Measurements from ENCODE around the gene HOXA13.

HOXA13 gene

DNA sequence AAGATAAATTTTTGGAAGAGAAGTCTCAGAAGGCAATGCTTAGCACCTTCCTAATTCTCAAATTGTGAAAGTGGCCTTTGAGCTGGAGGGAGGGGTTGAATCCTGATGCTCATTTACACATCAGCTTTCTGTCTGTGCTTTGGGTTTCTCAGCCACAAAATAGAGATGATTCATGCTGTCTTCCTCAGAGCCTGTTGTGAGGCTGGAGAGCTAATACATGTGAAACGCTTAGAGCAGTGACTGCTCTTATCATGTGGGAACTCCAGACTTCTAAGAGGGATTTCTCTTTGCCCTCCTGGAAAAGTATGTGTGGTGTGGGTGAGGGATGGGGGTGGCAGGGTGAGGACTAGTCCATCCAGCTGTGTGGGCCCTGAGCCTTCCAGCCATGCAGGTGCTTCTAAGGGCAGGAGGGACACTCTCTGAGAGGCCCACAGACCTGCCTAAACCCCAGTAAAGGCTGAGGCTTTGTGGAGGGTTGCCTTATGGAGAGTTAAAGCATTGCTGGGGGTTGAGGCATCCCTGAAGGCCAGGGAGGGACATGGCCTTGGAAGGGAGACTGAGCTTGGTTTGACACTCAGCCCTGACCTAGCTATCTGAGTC, 37.9 kb upstream of the HOXA13 start:
- peak; percentile 37 for DNase-seq

DNA sequence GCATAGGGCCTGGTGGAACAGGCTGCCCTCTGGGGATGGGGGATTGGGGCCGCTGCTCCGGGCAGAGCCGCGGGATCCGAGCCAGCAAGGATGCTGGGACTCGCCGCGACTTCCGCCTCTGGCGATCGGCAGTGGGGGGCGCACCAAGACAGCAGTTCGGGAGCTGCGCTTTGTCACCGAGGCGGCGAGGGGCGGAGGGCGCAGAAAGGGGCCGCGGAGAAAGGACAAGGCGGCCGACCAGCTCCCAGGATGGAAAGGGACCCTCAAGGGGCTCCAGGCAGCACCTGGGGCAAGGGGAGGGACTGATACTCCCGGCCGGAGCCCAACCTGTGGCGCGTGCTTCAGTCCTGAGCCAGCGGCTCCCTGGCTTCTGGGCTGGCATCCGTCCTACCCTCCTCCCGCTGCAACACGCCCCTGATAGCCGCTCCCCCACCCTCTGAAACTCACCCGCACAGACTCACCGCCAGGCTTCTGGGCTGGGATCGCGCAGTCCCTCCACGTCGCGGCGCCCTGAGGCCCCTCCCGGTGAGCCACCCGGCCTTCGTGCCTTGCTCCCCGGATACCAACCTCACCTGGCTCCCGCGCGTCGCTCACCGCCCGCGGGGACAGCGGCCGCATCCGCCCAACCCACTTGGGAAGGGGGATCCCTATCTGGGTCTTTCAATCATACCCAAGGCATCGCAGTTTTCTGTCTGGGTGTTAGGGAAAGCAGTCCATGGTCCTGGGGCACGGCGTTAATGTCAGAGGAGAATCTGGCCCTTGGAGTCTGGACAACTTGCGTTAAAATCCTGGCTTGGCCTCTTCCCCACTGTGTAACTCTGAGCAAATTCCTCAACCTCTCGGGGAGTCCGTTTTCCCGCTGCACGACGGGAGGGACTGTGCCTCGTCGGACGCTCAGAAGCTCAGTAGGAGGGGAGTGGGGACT, 35.8 kb upstream of the HOXA13 start:
- DNase-seq, result peak; percentile 12

- no peak for DNase-seq
Measured at GRCh38 chr7:27229448-27229847, 29.6 kb upstream of the HOXA13 start.

- no peak for DNase-seq
Measured at GRCh38 chr7:27224983-27225934, 25.4 kb upstream of the HOXA13 start.

DNA sequence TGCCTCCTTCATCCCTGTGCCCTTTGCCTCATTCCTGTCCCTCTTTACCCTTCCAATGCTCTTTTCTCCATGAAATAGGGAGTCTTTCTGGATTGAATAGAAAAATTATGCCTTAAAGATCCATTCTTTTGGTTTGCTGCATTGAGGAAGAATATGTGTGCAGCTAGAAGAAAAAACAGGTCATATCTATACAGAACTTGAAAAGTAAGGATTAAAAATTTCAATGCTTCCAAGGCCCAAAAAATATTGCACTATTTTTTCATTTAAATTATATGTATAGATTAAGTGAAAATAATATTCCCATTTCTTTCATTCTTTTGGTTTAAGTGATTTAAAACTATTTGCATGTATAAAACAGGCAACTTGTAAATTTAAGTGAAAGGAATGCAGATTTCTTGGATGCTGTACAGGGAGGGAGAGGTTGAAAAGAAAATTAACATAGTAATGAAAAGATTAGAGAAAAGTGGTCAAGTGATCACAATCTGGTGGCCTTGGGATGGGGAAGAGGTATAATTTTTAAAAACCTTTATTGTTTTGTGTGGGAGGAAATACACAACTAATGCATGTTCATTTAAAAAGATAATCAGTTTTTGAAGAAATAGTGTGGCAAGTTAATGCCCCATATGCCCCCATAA, 24.2 kb upstream of the HOXA13 start:
- DNase-seq, result no peak

DNA sequence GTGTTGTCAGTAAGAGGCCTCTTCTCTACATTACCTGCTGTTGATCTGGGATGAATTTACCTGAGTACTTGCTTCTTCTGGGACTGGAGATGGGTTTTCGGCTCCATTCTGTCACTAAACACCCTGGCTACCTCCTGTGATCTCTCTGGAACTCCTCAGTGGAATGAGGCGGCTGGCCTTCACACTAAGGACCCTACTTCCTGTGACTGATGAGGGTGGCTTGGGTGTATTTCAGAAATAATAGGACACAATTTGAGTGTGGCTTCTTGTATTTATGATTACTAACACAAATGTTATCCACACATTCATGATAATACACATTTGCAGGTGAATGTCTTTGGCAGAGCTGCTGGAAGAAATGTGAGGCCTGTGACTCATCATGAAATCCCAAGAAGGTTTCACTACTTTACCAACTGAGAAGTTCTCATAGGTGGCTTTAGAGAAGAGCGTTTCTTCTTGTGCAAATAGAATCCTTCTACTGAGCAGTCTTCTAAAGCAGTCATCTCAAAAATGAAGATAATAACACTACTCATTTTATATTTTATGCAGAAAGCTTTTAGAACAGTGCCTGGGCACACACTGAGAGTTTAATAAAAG, 21.4 kb upstream of the HOXA13 start:
- no peak for DNase-seq

DNA sequence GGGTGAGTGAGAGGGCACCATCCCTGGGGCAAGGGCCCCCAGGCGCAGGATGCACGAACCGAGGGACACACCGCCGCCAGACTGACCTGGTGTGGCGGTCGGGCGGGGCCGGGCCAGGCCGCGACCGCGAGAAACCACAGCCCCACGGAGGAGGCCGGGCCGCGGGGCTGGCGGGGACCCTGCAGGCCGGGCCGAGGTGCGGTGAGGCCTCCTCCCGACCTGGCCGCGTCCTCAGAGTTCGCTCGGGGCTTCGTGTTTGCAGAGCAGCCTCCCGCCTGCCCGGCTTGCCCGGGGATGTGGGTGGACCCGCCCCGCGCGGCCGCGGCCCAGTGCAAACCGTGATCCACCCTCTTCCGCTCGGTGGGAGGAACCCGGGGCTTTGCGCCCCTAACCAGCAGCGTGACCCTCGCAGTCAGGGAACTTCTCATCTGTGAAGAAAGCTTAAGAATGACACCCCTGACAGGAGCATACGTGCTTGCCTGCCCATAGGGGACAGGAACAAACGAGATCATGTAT, 20.6 kb upstream of the HOXA13 start:
- DNase-seq, result no peak

DNA sequence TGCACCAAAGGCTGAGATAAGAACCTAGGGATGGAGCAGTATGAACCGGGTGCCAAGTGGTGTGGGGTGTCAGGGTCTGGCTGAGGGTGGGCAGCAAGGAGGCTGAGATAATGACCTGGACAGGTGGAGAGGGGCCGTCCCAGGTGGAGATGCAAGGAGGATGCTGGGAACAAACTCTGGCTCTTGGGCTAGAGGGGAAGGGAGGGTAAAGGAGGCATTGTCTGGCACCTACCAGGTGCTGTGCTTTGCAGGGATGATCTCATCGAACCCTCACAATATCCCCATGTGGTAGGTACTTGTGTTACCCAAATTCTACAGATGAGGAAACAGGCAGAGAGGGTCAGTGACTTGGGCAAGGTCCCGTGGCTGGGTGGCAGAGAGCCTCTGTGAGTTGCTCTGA, 19.9 kb upstream of the HOXA13 start:
- no peak for DNase-seq

GRCh38 chr7:27217951-27218350, 18.1 kb upstream of the HOXA13 start:
- no peak for DNase-seq

GRCh38 chr7:27215356-27215755, 15.5 kb upstream of the HOXA13 start:
- no peak for DNase-seq

- DNase-seq, result no peak
Measured at GRCh38 chr7:27214239-27214950, 14.5 kb upstream of the HOXA13 start.

DNA sequence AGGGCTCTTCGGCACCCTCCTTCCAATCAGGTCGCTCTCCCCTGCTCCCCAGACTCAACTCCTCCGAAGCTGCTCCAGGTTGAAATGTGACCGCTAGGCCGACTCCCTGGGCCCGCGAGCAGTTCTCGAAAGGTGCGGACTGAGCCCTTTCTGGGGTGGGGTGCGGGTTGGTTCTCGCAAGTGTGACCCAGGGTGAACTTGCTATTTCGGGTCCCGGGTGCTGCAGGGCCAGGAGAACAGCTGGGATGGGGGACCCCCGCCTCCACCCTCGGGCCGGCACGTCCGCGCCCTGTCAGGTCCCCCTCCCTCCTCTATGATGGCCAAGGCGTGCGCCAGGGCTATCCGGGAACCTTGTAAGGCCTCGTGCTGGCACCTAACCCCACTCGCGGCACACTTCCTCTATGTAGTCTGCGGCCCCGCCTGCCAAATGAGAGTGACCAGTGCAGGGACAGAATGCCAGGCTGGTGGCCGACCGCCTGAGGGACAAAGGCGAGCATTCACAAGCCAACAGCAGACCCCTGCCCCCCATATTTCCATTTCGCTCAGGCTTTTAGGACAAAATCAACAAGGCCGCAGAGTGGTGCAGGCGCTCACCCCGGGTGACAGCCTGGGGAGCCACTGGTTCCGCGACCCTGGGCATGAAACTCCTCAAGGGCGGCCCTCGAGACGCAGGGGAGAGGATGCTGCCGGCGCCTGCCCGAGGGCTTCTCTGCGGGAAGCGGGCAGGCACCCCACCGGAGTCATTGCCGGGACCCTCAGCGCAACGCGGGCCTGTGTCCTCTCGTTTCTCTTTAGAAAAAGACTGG, 13.7 kb upstream of the HOXA13 start:
- no peak for DNase-seq

GRCh38 chr7:27212497-27213432, 12.9 kb upstream of the HOXA13 start:
- DNase-seq, result no peak

- DNase-seq, result no peak
Measured at GRCh38 chr7:27211764-27212204, 11.9 kb upstream of the HOXA13 start.

DNA sequence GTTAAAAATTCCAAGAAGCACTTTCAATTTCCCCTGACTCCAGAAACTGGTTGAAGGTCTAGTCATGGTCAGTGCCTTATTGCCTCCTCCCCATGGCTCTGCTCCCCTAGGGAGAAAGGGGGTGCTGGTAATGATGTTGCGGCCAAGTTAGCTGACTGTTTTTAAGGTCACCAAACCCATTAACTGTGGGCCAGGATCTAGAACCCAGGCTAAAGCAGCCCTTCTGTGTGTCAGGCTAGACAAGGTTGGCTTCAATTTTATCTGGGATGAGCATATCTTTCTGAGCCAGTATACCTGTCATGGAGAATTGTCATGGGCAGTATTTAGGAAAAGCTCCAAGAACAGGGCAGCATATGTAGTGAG, 11.2 kb upstream of the HOXA13 start:
- DNase-seq, result no peak

DNA sequence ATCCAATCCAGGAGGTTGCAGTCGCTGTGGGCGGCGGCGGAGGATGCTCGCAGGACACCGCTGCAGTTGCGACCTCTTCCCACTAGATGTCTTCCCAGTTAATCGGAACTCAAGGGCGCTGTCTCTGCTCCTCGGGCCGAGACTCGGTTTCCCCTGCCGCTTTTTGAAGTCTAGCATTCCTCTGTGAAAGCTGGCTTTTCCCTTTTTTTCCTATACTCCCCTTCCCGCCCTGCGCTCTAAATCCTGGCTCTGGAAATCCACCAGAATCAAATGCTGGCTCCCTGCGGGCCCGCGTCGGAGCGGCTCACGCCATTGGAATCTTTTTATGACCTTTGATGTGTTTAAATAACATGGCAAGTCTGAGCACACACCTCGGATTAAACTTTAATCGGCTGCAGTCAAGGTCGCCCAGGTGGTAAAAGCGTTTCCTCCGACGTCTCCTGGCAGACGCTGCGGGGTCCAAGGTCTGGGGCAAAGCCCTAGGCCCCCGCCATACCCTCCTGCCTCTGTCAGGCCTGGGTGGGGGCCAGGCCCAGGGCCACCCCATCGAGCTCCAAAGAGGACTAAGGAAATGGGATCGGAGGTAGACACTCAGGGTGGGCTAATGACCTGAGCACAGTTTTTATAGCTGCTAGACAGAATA, 10.7 kb upstream of the HOXA13 start:
- DNase-seq, result peak; percentile 39

GRCh38 chr7:27209933-27210440, 10.1 kb upstream of the HOXA13 start:
- no peak for DNase-seq

DNA sequence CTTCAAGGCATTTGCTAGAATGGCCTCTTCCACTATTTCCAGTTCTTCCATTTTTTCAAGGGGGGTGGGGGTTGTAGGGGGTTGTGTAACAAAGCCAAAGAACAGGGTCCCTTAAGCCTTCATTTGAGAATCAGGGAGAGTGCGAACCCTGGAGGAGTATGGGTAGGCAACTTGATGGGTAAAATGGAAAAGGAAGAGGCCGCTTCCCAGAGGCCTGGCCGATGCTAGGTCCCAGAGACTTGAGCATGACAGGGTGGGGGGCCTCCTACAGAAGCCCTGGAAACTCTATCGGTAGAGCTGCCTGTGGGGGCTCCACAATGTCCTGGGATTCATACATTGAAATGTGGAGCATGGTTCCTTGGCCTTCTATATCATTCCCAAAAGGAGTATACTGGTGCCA, 9.1 kb upstream of the HOXA13 start:
- DNase-seq, result no peak
